Natural killer cell treated with Interleukin-12 subunit alpha and Interleukin-12 subunit beta and Interleukin-15 and Interleukin-18, amount 100 ng/mL, for 72 hours (primary cell): ENCODE data around the gene GAPVD1. TPM values are rescaled to one million over a fixed set of nuclear protein-coding genes. Genes with fewer than 3 reads are reported as not detected.
"Not testable (repeated sequence)": the region's sequence is repeated elsewhere in the genome, so short reads cannot be mapped to it uniquely, and the experiment has no call there.

ENCODE experiments used
- ATAC-seq, 2 donors: fragments of 150-1000 bp; cut with Tn5 transposase in 1 of 2; sonication (Bioruptor Pico), chemical (Tn5 transposase) in 1 of 2; 2 replicates each; pipeline ENCODE4 v1.10.0; 2021
- DNase-seq: peaks from one replicate; pipeline ENCODE4 v3.0.0; 2022; ENCODE audit warnings: low spot score
- H3K27ac Mint-ChIP-seq, 2 donors: 1 replicate in 1 of 2; 2 replicates in 1 of 2; pipeline ENCODE4 v1.8.0; 2022; ENCODE audit warnings: mixed read lengths in 2 of 2, mild to moderate bottlenecking in 1 of 2, moderate library complexity in 1 of 2
- H3K27me3 Mint-ChIP-seq, 2 donors: 1 replicate in 1 of 2; 2 replicates in 1 of 2; pipeline ENCODE4 v1.8.0; 2022; ENCODE audit warnings: mixed read lengths in 2 of 2
- H3K36me3 Mint-ChIP-seq: one replicate; pipeline ENCODE4 v1.8.0; 2022; ENCODE audit warnings: mixed read lengths
- H3K4me1 Mint-ChIP-seq, 2 donors: 1 replicate in 1 of 2; 2 replicates in 1 of 2; pipeline ENCODE4 v1.8.0; 2022; ENCODE audit warnings: low read depth in 2 of 2, mixed read lengths in 2 of 2, mild to moderate bottlenecking in 1 of 2
- H3K4me3 Mint-ChIP-seq: one replicate; pipeline ENCODE4 v1.8.0; 2022; ENCODE audit warnings: mixed read lengths
- H3K9me3 Mint-ChIP-seq: 2 replicates; pipeline ENCODE4 v1.8.0; 2022; ENCODE audit warnings: mixed read lengths
- total RNA-seq, 2 donors: library from RNA; stranded (reverse); gene quantifications; one replicate each; pipeline ENCODE4 v1.2.3, GENCODE V29; 2022

GAPVD1 gene
- total RNA-seq, 2 donors from 2014 or later: 57.8 to 71.7 TPM

DNA sequence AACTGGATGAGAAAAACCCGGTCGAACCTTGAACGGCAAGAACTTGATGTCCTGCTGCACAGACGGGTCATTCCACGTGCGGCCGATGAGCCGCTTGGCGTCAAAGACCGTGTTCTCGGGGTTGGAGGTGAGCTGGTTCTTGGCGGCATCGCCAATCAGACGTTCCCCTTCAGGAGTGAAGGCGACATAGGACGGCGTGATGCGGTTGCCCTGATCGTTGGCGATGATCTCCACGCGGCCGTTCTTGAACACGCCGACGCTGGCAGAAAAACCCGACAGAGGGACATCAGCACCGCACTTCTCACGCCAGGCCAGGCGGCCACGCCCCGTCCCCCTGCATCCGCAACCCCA is 21.0 kb upstream of the GAPVD1 start:
- Mint-ChIP-seq H3K9me3 (no peaks in the 10 kb centered on the region), H3K4me1 (peaks cover 44 to 45% of the 10 kb centered on the region in 2 donors), H3K27me3 (no peaks in the 10 kb centered on the region), H3K27ac (peak overlapping the region; percentile 94 to 97), H3K4me3 (peak overlapping the region; percentile 96), H3K36me3 (peaks cover 28% of the 10 kb centered on the region)
- ATAC-seq: peak; percentile 13 to 17
- no peak for DNase-seq

DNA sequence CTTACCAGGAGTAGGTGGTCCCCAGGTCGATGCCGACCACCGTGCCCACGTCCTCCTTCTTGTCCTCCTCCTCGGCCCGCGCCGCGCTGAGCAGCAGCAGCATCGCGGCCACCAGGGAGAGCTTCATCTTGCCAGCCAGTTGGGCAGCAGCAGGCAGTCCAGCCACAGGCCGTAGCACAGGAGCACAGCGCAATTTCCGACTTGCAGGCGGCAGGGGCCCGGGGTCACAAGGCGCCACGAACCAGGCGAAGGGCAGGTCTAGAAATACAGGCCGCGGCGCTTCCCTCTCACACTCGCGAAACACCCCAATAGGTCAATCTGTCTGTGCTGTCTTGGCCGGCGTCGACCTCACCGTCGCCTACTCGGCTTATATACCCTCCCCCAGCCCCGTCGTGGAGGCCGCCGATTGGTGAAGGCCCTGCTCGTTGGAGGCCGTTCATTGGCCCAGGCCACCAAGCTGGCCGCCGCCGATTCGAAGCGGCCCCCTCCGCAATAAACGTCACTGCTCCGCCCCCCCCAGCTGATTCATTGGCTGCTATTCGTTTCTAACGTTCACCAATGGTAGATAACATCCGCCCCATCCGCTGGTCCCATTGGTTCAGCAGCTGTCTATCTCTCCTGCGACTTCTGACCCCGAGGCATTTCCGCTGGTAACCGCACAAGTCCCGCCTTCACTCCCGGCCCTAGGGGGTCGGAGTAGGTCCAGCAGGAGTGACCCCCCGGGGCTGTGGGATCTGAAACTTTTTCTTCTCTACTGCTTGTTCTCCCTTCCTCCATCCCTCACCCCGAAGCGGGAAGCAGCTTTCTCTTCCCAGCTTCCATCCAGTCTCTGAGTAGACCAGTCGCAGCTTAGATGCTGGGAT is 20.4 kb upstream of the GAPVD1 start, which contains the start of gene HSPA5:
TSS of gene HSPA5 (minus strand) at position 344 of the 863 bp plus-strand sequence. CDS start at position 127, 217 bp downstream.
- H3K4me3 Mint-ChIP-seq: peak within 1 kb of the TSS; percentile 96
- H3K9me3 Mint-ChIP-seq: no peaks in the 10 kb centered on the region
- H3K4me1 Mint-ChIP-seq: peaks cover 38 to 39% of the 10 kb centered on the region in 2 donors
- ATAC-seq: peak; percentile 96 to 97
- peak; percentile 100 for DNase-seq
- H3K27ac Mint-ChIP-seq: peak within 1 kb of the TSS; percentile 94 to 97
- no peaks in the 10 kb centered on the region for H3K27me3 Mint-ChIP-seq
- H3K36me3 Mint-ChIP-seq: peaks cover 22% of the 10 kb centered on the region

DNA sequence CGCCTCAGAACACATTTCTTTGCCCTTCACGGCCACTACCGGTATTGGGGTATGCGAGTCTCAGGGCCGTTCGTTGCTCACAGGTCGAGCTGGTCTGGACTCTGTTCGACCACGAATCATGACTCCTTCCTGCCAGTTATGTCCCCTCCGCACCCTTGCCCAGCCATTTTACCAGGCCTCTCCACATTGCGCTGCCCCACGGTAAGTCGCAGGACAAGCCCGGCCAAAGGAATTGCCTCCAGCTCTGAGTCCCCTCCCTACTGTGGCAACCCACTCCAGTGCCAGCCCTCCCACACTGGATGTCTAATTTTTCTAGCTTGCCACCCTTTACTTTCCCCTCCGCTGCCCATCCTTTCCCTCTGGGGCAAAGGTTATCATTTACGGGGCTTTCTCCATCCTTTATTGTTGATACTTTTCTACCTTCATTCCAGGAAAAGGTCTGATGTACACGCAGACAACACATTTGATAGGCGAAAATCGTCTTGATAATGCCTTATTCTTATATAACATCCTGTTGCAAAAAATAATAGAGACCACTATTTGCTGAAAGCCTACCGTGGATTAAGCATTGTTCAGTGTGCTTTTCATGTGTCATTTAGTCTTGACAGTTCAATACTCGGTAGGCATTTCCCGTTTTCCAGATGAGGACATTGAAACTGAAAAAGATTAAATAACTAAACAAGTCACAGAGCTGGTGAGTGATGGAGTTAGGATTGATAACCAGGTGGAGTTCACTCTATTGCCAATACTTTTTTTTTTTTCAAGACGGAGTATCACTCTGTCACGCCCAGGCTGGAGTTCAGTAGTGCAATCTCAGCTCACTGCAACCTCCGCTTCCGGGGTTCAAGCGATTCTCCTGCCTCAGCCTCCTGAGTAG is 19.5 kb upstream of the GAPVD1 start:
- no peak for DNase-seq
- H3K4me1 Mint-ChIP-seq: peaks cover 29 to 31% of the 10 kb centered on the region in 2 donors
- H3K36me3 Mint-ChIP-seq: peaks cover 13% of the 10 kb centered on the region
- peak; percentile 0 to 6 for ATAC-seq
- no peaks in the 10 kb centered on the region for H3K27me3 Mint-ChIP-seq
- H3K4me3 Mint-ChIP-seq: peak overlapping the region; percentile 96
- H3K27ac Mint-ChIP-seq: peak overlapping the region; percentile 94 to 97
- no peaks in the 10 kb centered on the region for H3K9me3 Mint-ChIP-seq

DNA sequence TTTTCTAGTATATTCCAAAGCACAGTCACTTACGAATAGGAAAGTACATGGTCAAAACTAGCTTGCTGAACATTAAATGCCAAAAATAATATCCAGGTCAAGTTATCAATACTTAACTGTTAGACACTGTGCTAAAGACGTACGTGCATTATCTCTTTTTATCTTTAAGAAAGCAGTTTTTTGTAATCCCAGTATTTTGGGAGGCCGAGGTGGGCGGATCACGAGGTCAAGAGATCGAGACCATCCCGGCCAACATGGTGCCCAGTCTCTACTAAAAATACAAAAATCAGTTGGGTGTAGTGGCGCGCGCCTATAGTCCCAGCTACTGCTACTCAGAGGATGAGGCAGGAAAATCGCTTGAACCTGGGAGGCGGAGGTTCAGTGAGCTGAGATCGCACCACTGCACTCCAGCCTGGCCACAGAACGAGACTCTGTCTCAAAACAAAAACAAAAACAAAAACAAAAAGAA is 17.8 kb upstream of the GAPVD1 start:
- DNase-seq (no peak), ATAC-seq (no peak)
- H3K4me3 Mint-ChIP-seq: no peak overlapping the region
- no peaks in the 10 kb centered on the region for H3K9me3 Mint-ChIP-seq
- H3K4me1 Mint-ChIP-seq: peaks cover 15 to 21% of the 10 kb centered on the region in 2 donors
- peak overlapping the region in 1 of 2 donors; percentile 59 for H3K27ac Mint-ChIP-seq
- peaks cover 5% of the 10 kb centered on the region for H3K36me3 Mint-ChIP-seq
- H3K27me3 Mint-ChIP-seq: no peaks in the 10 kb centered on the region

DNA sequence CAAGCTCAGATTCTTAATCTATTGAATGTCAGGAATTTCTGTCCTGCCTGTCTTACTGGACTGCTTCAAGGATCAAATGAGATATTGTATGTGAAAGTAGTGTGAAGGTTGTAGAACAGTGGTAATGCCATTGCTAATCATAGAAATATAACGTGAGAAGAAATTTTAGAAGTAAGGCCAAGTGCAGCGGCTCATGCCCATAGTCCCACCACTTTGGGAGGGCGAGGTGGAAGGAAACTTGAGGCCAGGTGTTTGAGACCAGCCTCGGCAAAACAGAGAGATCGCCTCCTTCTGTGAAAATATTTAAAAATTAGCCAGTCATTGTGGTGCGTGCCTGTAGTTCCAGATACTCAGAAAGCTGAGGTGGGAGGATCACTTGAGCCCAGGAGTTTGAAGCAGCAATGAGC is 15.4 kb upstream of the GAPVD1 start:
- Mint-ChIP-seq H3K27me3 (no peaks in the 10 kb centered on the region), H3K27ac (no peak overlapping the region)
- ATAC-seq: no peak

DNA sequence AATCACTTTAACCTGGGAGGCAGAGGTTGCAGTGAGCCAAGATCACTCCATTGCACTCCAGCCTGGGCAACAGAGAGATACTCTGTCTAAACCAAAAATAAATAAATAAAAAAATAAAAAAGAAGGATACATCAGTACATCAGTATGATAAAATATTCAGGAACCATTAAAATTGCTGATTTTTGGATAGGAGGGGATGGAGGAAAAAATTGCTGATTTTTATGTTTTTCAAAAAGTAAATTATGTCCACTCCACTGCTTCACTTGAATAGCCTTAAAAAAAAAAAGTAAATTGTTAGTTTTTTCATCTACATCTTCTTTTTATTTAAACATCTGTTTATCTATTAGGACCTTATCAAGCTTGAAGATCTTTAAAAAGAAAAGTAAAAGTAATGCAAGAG is 7.4 kb upstream of the GAPVD1 start:
- no peak for DNase-seq
- ATAC-seq: no peak
- H3K9me3 Mint-ChIP-seq: no peaks in the 10 kb centered on the region
- no peak overlapping the region for H3K4me3 Mint-ChIP-seq
- no peaks in the 10 kb centered on the region for H3K36me3 Mint-ChIP-seq
- H3K27me3 Mint-ChIP-seq: no peaks in the 10 kb centered on the region
- H3K27ac Mint-ChIP-seq: no peak overlapping the region
- no peaks in the 10 kb centered on the region for H3K4me1 Mint-ChIP-seq

More for the DNA sequence above, 15.4 kb upstream of the GAPVD1 start:
- DNase-seq: no peak
- H3K4me1 Mint-ChIP-seq: peaks cover 5 to 12% of the 10 kb centered on the region in 2 donors
- H3K36me3 Mint-ChIP-seq: no peaks in the 10 kb centered on the region
- H3K4me3 Mint-ChIP-seq: no peak overlapping the region
- H3K9me3 Mint-ChIP-seq: no peaks in the 10 kb centered on the region

DNA sequence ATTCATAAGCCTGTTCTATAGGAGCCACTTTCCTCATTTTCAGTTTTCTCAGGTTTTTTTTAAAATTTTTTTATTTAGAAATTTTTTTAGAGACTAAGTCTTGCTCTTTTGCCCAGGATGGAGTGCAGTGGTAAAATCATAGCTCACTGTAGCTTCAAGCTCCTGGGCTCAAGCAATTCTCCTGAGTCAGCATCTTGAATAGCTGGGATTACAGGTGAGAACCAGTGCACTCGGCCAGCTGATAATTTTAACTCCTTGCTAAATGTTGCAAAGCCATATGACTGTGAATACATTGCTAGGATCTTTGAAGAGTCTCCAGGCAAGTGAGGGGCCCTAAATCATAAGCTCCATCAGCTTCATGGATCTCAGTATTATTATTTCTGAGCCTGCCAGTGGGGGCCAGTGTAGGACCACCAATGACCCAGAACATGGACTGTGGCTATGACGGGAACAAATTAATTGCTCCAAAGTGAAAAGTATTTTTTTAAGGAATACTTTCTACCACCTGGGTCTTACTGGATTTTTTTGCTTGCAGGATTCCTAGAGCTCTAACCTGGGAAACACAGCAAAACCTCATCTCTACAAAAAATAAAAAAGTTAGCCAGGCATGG is 5.7 kb upstream of the GAPVD1 start:
- Mint-ChIP-seq H3K4me1 (peaks cover 5 to 6% of the 10 kb centered on the region in 2 donors), H3K27me3 (no peaks in the 10 kb centered on the region), H3K4me3 (no peak overlapping the region), H3K27ac (no peak overlapping the region), H3K36me3 (no peaks in the 10 kb centered on the region), H3K9me3 (no peaks in the 10 kb centered on the region)
- ATAC-seq: no peak
- no peak for DNase-seq

DNA sequence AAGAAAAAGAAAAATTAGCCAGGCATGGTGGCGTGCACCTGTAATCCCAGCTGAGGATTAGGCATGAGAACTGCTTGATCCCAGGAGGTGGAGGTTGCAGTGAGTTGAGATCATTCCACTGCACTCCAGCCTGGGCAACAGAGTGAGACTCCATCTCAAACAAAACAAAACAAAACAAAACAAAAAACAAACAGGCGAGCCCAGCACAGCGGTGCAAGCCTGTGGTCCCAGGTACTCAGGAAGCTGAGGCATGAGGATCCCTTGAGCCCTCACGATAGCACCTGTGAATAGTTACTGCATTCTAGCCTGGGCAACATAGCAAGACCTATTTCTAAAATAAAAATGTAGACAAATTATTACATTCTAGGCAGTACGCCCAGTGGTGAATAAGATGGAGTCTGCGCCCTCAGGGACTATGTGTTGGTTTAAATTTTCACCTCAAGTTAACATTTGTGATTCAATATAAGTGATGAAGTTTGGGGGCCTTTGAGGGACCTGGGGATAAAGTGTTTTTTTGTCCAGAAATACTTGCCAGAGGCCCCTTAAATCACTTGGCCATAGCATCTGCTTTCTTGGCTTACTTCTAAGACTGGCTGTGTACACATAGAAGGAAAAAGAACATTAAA is 3.4 kb upstream of the GAPVD1 start:
- no peak for ATAC-seq
- no peaks in the 10 kb centered on the region for H3K27me3 Mint-ChIP-seq
- DNase-seq: no peak
- peaks cover 17 to 19% of the 10 kb centered on the region in 2 donors for H3K4me1 Mint-ChIP-seq
- no peaks in the 10 kb centered on the region for H3K9me3 Mint-ChIP-seq
- H3K27ac Mint-ChIP-seq: no peak overlapping the region
- no peak overlapping the region for H3K4me3 Mint-ChIP-seq
- peaks cover 4% of the 10 kb centered on the region for H3K36me3 Mint-ChIP-seq

DNA sequence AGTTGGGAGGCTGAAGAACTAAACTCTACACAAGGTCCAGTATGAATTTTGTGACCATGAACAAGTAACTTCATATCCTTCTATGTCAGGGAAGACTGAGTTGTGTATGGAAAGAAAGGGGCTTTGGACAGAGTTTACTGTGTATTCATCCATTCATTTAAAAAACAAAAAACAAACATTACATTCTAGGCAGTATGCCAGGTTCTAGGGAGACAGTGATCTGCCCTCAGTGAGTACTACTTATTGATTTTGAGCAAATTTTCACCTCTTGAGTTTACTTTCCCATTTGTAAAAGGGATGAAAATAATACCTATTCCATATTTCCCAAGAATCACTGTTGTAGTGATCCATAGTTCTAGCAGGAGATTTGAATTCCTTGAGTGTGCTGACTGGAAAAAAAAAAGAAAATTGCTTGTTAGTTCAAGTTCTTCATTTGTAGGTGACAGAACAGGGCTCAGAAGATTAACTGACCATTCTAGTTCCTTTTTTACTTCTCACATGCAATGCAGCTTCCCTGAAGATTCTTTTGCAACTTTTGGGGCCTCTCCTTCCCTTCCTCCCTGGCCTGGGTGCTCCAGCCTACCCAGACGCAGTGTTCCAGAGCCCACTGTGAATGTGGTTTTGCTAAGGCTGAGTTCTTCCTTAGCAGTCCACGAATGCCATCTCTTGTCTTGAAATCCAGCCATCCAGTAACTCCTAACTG is 2.6 kb upstream of the GAPVD1 start:
- H3K4me1 Mint-ChIP-seq: peaks cover 22 to 23% of the 10 kb centered on the region in 2 donors
- no peaks in the 10 kb centered on the region for H3K27me3 Mint-ChIP-seq
- peak overlapping the region in 1 of 2 donors; percentile 90 for H3K27ac Mint-ChIP-seq
- no peaks in the 10 kb centered on the region for H3K9me3 Mint-ChIP-seq
- no peak overlapping the region for H3K4me3 Mint-ChIP-seq
- DNase-seq (no peak), ATAC-seq (no peak)
- peaks cover 8% of the 10 kb centered on the region for H3K36me3 Mint-ChIP-seq

DNA sequence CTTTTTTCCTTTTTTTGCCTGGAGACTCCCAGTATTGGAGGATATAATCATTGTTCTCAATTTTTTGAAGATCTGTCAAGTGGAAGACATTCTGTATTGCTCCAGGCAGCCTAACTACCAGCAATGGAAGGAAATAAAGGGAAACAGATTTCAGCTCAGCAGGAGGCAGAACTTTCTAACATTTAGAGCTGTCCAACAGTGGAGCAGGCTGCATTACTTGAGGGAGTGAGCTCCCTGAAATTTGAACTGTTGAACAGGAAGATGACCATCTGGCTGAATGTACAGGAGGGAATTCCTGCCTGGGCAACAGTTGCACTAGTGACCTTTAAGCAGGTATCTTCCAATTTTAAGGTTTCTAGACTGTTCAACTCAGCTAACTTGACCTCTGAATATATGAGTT is 1.1 kb upstream of the GAPVD1 start:
- Mint-ChIP-seq H3K27ac (peak overlapping the region; percentile 90 to 94), H3K4me3 (peak overlapping the region; percentile 99), H3K9me3 (no peaks in the 10 kb centered on the region), H3K27me3 (no peaks in the 10 kb centered on the region), H3K4me1 (peaks cover 29 to 34% of the 10 kb centered on the region in 2 donors), H3K36me3 (peaks cover 8% of the 10 kb centered on the region)
- no peak for DNase-seq
- no peak for ATAC-seq

DNA sequence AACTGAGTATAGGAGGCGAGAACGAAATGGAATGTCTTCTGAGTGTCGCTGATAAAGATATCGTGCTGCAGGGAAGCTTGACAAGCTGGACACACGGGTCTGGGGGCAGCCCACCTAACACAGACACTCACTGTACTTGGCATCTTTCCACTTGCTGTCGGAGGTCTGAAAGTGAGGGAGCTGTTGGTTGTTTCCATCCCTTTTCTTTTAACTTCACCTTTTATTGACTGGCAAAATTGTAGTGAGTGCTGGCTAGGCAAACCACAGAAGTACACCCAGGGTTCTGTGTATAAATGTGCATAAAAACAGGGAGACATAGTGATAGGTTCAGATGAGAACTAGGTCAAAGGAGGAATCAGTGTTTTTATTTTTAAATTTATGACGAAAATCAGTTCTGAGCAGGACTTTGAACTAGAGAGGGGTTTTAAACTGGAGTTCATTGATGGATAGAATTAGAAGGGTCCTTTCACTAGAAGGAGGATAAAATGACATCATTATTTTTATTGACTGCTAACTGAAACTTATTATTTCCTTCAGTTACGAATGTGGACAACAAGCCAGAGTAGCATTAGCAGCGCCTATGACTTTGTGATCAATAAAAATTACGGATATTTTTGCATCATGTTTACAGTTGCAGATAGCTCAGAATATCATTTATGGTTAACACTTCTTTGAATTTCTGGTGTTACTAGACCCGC is 817 bp downstream of the GAPVD1 start:
- no peaks in the 10 kb centered on the region for H3K27me3 Mint-ChIP-seq
- H3K4me1 Mint-ChIP-seq: peaks cover 29 to 34% of the 10 kb centered on the region in 2 donors
- no peak for ATAC-seq
- peak overlapping the region; percentile 99 for H3K4me3 Mint-ChIP-seq
- no peak for DNase-seq
- H3K27ac Mint-ChIP-seq: peak overlapping the region; percentile 90 to 94
- H3K36me3 Mint-ChIP-seq: peaks cover 8% of the 10 kb centered on the region
- no peaks in the 10 kb centered on the region for H3K9me3 Mint-ChIP-seq

DNA sequence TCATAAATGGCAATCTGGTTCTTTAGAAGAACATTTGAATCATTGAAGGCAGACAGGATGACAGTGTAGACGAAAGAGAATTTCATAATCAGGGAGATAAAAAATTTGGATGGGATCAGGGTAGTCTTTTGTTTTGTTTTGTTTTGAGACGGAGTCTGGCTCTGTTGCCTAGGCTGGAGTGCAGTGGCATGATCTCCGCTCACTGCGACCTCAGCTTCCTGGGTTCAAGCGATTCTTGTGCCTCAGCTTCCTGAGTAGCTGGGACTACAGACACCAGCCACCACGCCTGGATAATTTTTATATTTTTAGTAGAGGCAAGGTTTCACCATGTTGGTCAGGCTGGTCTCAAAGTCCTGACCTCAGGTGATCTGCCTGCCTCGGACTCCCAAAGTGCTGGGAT is 2.4 kb downstream of the GAPVD1 start:
- peak overlapping the region in 1 of 2 donors; percentile 64 for H3K27ac Mint-ChIP-seq
- not testable (repeated sequence) for H3K9me3 Mint-ChIP-seq, H3K27me3 Mint-ChIP-seq, DNase-seq, ATAC-seq, H3K36me3 Mint-ChIP-seq
- H3K4me1 Mint-ChIP-seq: peaks cover 32 to 34% of the 10 kb centered on the region in 2 donors
- peak overlapping the region; percentile 55 for H3K4me3 Mint-ChIP-seq
